Astrocyte (in vitro differentiated cells and primary cell): ENCODE data around the gene CENPX. TPM values are rescaled to one million over a fixed set of nuclear protein-coding genes. Genes with fewer than 3 reads are reported as not detected.

Experiments used
- DNase-seq: peaks from one replicate; pipeline ENCODE4 v3.0.0-alpha.2; 2010; ENCODE audit warnings: low read depth
- FAIRE-seq: peaks from 2 replicates; lab custom pipeline; 2011; peaks lifted over from hg19 to GRCh38; lab: Jason Lieb, UNC
- H2AFZ ChIP-seq: 2 replicates; pipeline ENCODE4 v1.6.0; 2012; ENCODE audit warnings: low read depth, low read length, inconsistent platforms
- H3K27ac ChIP-seq: 2 replicates; pipeline ENCODE4 v1.5.1; 2011; ENCODE audit warnings: low read depth, low read length, inconsistent platforms
- H3K27me3 ChIP-seq: 2 replicates; pipeline ENCODE4 v1.6.0; 2011; ENCODE audit warnings: low read length, inconsistent platforms; ENCODE audit not compliant: insufficient read depth
- H3K36me3 ChIP-seq: 2 replicates; pipeline ENCODE4 v1.5.1; 2011; ENCODE audit warnings: low read length, inconsistent platforms; ENCODE audit not compliant: insufficient read depth
- H3K4me1 ChIP-seq: 2 replicates; pipeline ENCODE4 v1.5.1; 2011; ENCODE audit warnings: low read length, inconsistent platforms; ENCODE audit not compliant: insufficient read depth
- H3K4me2 ChIP-seq: 2 replicates; pipeline ENCODE4 v1.6.0; 2012; ENCODE audit warnings: low read length, inconsistent platforms
- H3K4me3 ChIP-seq: 2 replicates; pipeline ENCODE4 v1.5.1; 2011; ENCODE audit warnings: low read depth, mild to moderate bottlenecking, low read length, inconsistent platforms; ENCODE audit not compliant: insufficient read depth
- H3K79me2 ChIP-seq: 2 replicates; pipeline ENCODE4 v1.6.0; 2012; ENCODE audit warnings: mild to moderate bottlenecking, low read length, inconsistent platforms; ENCODE audit not compliant: insufficient read depth
- H3K9ac ChIP-seq: 2 replicates; pipeline ENCODE4 v1.6.0; 2012; ENCODE audit warnings: mild to moderate bottlenecking, low read length, inconsistent platforms
- H3K9me3 ChIP-seq: 2 replicates; pipeline ENCODE4 v1.5.1; 2012; ENCODE audit warnings: low read depth, mild to moderate bottlenecking, low read length, inconsistent platforms; ENCODE audit not compliant: insufficient read depth
- H4K20me1 ChIP-seq: 2 replicates; pipeline ENCODE4 v1.6.0; 2012; ENCODE audit warnings: low read length, inconsistent platforms; ENCODE audit not compliant: insufficient read depth
- H3K27ac Mint-ChIP-seq: one replicate; pipeline ENCODE4 v1.8.0; 2021; ENCODE audit warnings: mild to moderate bottlenecking, mixed read lengths; ENCODE audit not compliant: unreplicated experiment
- H3K27me3 Mint-ChIP-seq: one replicate; pipeline ENCODE4 v1.8.0; 2021; ENCODE audit warnings: low read depth, mixed read lengths; ENCODE audit not compliant: unreplicated experiment
- H3K36me3 Mint-ChIP-seq: one replicate; pipeline ENCODE4 v1.8.0; 2021; ENCODE audit warnings: low read depth, mixed read lengths; ENCODE audit not compliant: unreplicated experiment
- H3K4me1 Mint-ChIP-seq: one replicate; pipeline ENCODE4 v1.8.0; 2021; ENCODE audit warnings: low read depth, mixed read lengths; ENCODE audit not compliant: unreplicated experiment
- H3K4me3 Mint-ChIP-seq: one replicate; pipeline ENCODE4 v1.8.0; 2021; ENCODE audit warnings: mild to moderate bottlenecking, moderate library complexity, mixed read lengths; ENCODE audit not compliant: unreplicated experiment
- H3K9me3 Mint-ChIP-seq: one replicate; pipeline ENCODE4 v1.8.0; 2021; ENCODE audit warnings: mild to moderate bottlenecking, mixed read lengths; ENCODE audit not compliant: unreplicated experiment
- CTCF ChIP-seq: IDR thresholded peaks from 2 replicates; pipeline ENCODE4 v1.5.1; 2011; ENCODE audit warnings: low read depth, mild to moderate bottlenecking, inconsistent platforms, low read length, moderate library complexity; ENCODE audit not compliant: insufficient read depth
- EZH2 ChIP-seq: IDR thresholded peaks from 2 replicates; pipeline ENCODE4 v1.6.1; 2012; ENCODE audit warnings: mild to moderate bottlenecking, low read length, inconsistent platforms; ENCODE audit not compliant: insufficient read depth
- total RNA-seq: library from RNA; stranded (reverse); gene quantifications from 2 replicates; pipeline ENCODE4 v1.2.1, GENCODE V29; 2021

The CENPX gene
- total RNA-seq, 1 donor from 2014 or later: 26.7 TPM

- H3K27me3 Mint-ChIP-seq: no peaks in the 10 kb centered on the region
- no peaks in the 10 kb centered on the region for H3K9me3 ChIP-seq
- H3K27ac Mint-ChIP-seq: no peak overlapping the region
- no peaks in the 10 kb centered on the region for H3K27me3 ChIP-seq
- TF ChIP-seq EZH2: no peak
- no peak for TF ChIP-seq CTCF
- DNase-seq (no peak), FAIRE-seq (no peak)
- no peak overlapping the region for H3K4me2 ChIP-seq
- peaks cover 6% of the 10 kb centered on the region for H3K79me2 ChIP-seq
- no peak overlapping the region for H3K27ac ChIP-seq
- H3K4me3 Mint-ChIP-seq: no peak overlapping the region
- H3K4me1 Mint-ChIP-seq: peaks cover 3% of the 10 kb centered on the region
- no peak overlapping the region for H2AFZ ChIP-seq
- no peaks in the 10 kb centered on the region for H3K9me3 Mint-ChIP-seq
- no peak overlapping the region for H3K9ac ChIP-seq
- H3K4me1 ChIP-seq: peaks cover 10% of the 10 kb centered on the region
- no peaks in the 10 kb centered on the region for H3K36me3 ChIP-seq
- H3K36me3 Mint-ChIP-seq: peaks cover 3% of the 10 kb centered on the region
- no peak overlapping the region for H3K4me3 ChIP-seq
- peaks cover 48% of the 10 kb centered on the region for H4K20me1 ChIP-seq
Observed at GRCh38 chr17:81996757-81997441, 25.8 kb downstream of the CENPX start.

GRCh38 chr17:81996232-81996756 is 26.4 kb downstream of the CENPX start:
- peaks cover 2% of the 10 kb centered on the region for H3K4me1 Mint-ChIP-seq
- H3K27ac Mint-ChIP-seq: no peak overlapping the region
- DNase-seq: no peak
- H3K9ac ChIP-seq: no peak overlapping the region
- peaks cover 6% of the 10 kb centered on the region for H3K79me2 ChIP-seq
- H3K36me3 ChIP-seq: no peaks in the 10 kb centered on the region
- H3K27me3 Mint-ChIP-seq: no peaks in the 10 kb centered on the region
- H2AFZ ChIP-seq: no peak overlapping the region
- FAIRE-seq: no peak
- H4K20me1 ChIP-seq: peaks cover 51% of the 10 kb centered on the region
- H3K36me3 Mint-ChIP-seq: peaks cover 3% of the 10 kb centered on the region
- no peaks in the 10 kb centered on the region for H3K9me3 ChIP-seq
- no peak for TF ChIP-seq CTCF
- no peak for TF ChIP-seq EZH2
- H3K9me3 Mint-ChIP-seq: no peaks in the 10 kb centered on the region
- H3K27me3 ChIP-seq: no peaks in the 10 kb centered on the region
- H3K4me3 Mint-ChIP-seq: no peak overlapping the region
- no peak overlapping the region for H3K27ac ChIP-seq
- H3K4me1 ChIP-seq: peaks cover 12% of the 10 kb centered on the region
- H3K4me3 ChIP-seq: no peak overlapping the region
- no peak overlapping the region for H3K4me2 ChIP-seq
